Prostate gland (tissue), 2 donors: ENCODE measurements around the gene KCNN1. TPM values are rescaled to one million over a fixed set of nuclear protein-coding genes. Genes with fewer than 3 reads are reported as not detected.
A peak's percentile ranks its signal among the peaks of the same experiment; 100 is the strongest.

ENCODE experiments used
- DNase-seq: peaks from one replicate; pipeline ENCODE4 v3.0.0-alpha.2; 2019; ENCODE audit warnings: low spot score
- H3K27ac ChIP-seq, 2 donors: fragments of 200-600 bp; sonication (generic); 2 replicates each; pipeline ENCODE4 v1.5.1; 2017 to 2019
- H3K27me3 ChIP-seq: fragments of 200-600 bp; sonication (generic); replicated peaks from 2 replicates; pipeline ENCODE4 v1.5.1; 2019; ENCODE audit not compliant: insufficient read depth
- H3K36me3 ChIP-seq, 2 donors: fragments of 200-600 bp; sonication (generic); 1 replicate in 1 of 2; 2 replicates in 1 of 2; pipeline versions ENCODE4 v1.5.1 to v1.8.1; 2017 to 2019
- H3K4me1 ChIP-seq: fragments of 200-600 bp; sonication (generic); replicated peaks from 2 replicates; pipeline ENCODE4 v1.5.1; 2019
- H3K4me3 ChIP-seq, 2 donors: fragments of 200-600 bp; sonication (generic); 2 replicates each; pipeline ENCODE4 v1.5.1; 2017 to 2019
- H3K9me3 ChIP-seq: fragments of 200-600 bp; sonication (generic); 2 replicates; pipeline ENCODE4 v1.5.1; 2017
- CTCF ChIP-seq, 4 experiments: fragments of 200-600 bp in 2 of 4; fragments of 450-650 bp in 2 of 4; sonication (generic) in 2 of 4; IDR thresholded peaks; 1 replicate in 3 of 4; 2 replicates in 1 of 4; pipeline ENCODE4 v1.5.1; 2016 to 2019; ENCODE audit warnings: antibody characterized with exemption in 4 of 4, mild to moderate bottlenecking in 2 of 4, moderate library complexity in 2 of 4
- POLR2A ChIP-seq: fragments of 450-650 bp; IDR thresholded peaks from one replicate; pipeline ENCODE4 v1.6.1; 2016; ENCODE audit warnings: antibody characterized with exemption, mild to moderate bottlenecking
- POLR2AphosphoS5 ChIP-seq: sonication (generic); formaldehyde crosslinking; IDR thresholded peaks from one replicate; pipeline ENCODE4 v1.6.1; 2017; ENCODE audit warnings: antibody characterized with exemption
- WGBS: methylation state at CpG from one replicate; pipeline ENCODE4 v1.1.5; 2018; 5-methylcytosine and 5-hydroxymethylcytosine counted together
- intact Hi-C: fragments of 100-400 bp; cut with DNase I; formaldehyde crosslinking; loops from one replicate; pipeline ENCODE4 v1.14.2; 2022
- total RNA-seq, 2 donors: library from RNA; depleted of rRNA; stranded (reverse); fragments of >200 nt; gene quantifications; one replicate each; pipeline ENCODE4 v1.1.0, GENCODE V29; 2016

The KCNN1 gene
- total RNA-seq, 2 donors from 2014 or later = 0.36 to 5.6 TPM

GRCh38 chr19:17936379-17936778 is 30.5 kb upstream of the KCNN1 start:
- Histone ChIP-seq H3K27me3 (no peaks in the 10 kb centered on the region), H3K4me3 (no peak overlapping the region), H3K4me1 (peaks cover 9% of the 10 kb centered on the region), H3K27ac (no peak overlapping the region), H3K36me3 (no peaks in the 10 kb centered on the region), H3K9me3 (no peaks in the 10 kb centered on the region)
- TF ChIP-seq POLR2A = no peak
- no peak for TF ChIP-seq POLR2AphosphoS5
- no peak for TF ChIP-seq CTCF (IDR thresholded peaks at IDR 0.05)
- intact Hi-C loops = loop anchor here (2.0 kb wide), 1 partner anchor 60 kb away; no protein-coding TSS in a partner anchor
- 93% methylated on average over 18 of the region's 21 CpGs for WGBS
- no peak for DNase-seq

GRCh38 chr19:17937371-17937900 is 29.5 kb upstream of the KCNN1 start:
- Histone ChIP-seq H3K4me1 (peaks cover 9% of the 10 kb centered on the region), H3K27me3 (no peaks in the 10 kb centered on the region), H3K4me3 (no peak overlapping the region), H3K27ac (no peak overlapping the region), H3K9me3 (no peaks in the 10 kb centered on the region), H3K36me3 (no peaks in the 10 kb centered on the region)
- intact Hi-C loops = loop anchor here (2.0 kb wide), 1 partner anchor 59 kb away; no protein-coding TSS in a partner anchor
- whole genome bisulfite sequencing = 86% methylated on average over 9 of the region's 9 CpGs
- no peak for DNase-seq
- TF ChIP-seq POLR2AphosphoS5 (no peak), CTCF (IDR thresholded peaks at IDR 0.05) (no peak), POLR2A (no peak)

GRCh38 chr19:17938092-17938845 is 28.6 kb upstream of the KCNN1 start:
- peak; percentile 69 for DNase-seq
- TF ChIP-seq CTCF (IDR thresholded peaks at IDR 0.05) (peak; percentile 75 to 91 (median 86)), POLR2AphosphoS5 (no peak), POLR2A (no peak)
- Histone ChIP-seq H3K4me3 (no peak overlapping the region), H3K9me3 (no peaks in the 10 kb centered on the region), H3K36me3 (no peaks in the 10 kb centered on the region), H3K27me3 (no peaks in the 10 kb centered on the region), H3K27ac (no peak overlapping the region), H3K4me1 (peaks cover 8% of the 10 kb centered on the region)
- 48% methylated on average over 7 of the region's 7 CpGs for WGBS
- intact Hi-C loops = no loop called here

GRCh38 chr19:17942181-17942580 is 24.7 kb upstream of the KCNN1 start:
- no peaks in the 10 kb centered on the region for H3K36me3 ChIP-seq
- H3K4me1 ChIP-seq = no peaks in the 10 kb centered on the region
- 80% methylated on average over 17 of the region's 17 CpGs for WGBS
- no peaks in the 10 kb centered on the region for H3K9me3 ChIP-seq
- H3K27me3 ChIP-seq = no peaks in the 10 kb centered on the region
- TF ChIP-seq CTCF (IDR thresholded peaks at IDR 0.05) (no peak), POLR2AphosphoS5 (no peak), POLR2A (no peak)
- intact Hi-C loops = loop anchor here (10.0 kb wide), 1 partner anchor 113 kb away; no protein-coding TSS in a partner anchor
- H3K27ac ChIP-seq = no peak overlapping the region
- no peak overlapping the region for H3K4me3 ChIP-seq
- DNase-seq = no peak
